ENCODE measurements around the gene TENT4A.

The TENT4A gene

GRCh38 chr5:6747103-6747502, 33.9 kb downstream of the TENT4A start:
- Histone ChIP-seq H3K4me3 (no peak overlapping the region), H3K4me1 (no peaks in the 10 kb centered on the region), H3K9me3 (no peaks in the 10 kb centered on the region), H3K27me3 (ENCODE audit: low read depth) (no peaks in the 10 kb centered on the region), H3K36me3 (replicated peaks) (peaks cover 80% of the 10 kb centered on the region)
- no peak for DNase-seq (ENCODE audit: low spot score in 2 of 2)
- in situ Hi-C loops (cut with MboI; ENCODE audit: low sequenced_read_pairs), result loop anchor here (10.0 to 25.0 kb wide), 2 partner anchors 372 to 1285 kb away; partner anchors contain the start of gene MED10

GRCh38 chr5:6748142-6748541, 34.9 kb downstream of the TENT4A start:
- DNase-seq (ENCODE audit: low spot score in 2 of 2), result no peak
- peaks cover 80% of the 10 kb centered on the region for H3K36me3 ChIP-seq (replicated peaks)
- in situ Hi-C loops (cut with MboI; ENCODE audit: low sequenced_read_pairs), result loop anchor here (10.0 to 25.0 kb wide), 2 partner anchors 373 to 1286 kb away; partner anchors contain the start of gene MED10
- H3K4me1 ChIP-seq, result no peaks in the 10 kb centered on the region
- H3K9me3 ChIP-seq, result no peaks in the 10 kb centered on the region
- no peak overlapping the region for H3K4me3 ChIP-seq
- no peaks in the 10 kb centered on the region for H3K27me3 ChIP-seq (ENCODE audit: low read depth)

GRCh38 chr5:6749026-6749716, 35.9 kb downstream of the TENT4A start:
- Histone ChIP-seq H3K4me3 (no peak overlapping the region), H3K36me3 (replicated peaks) (peaks cover 84% of the 10 kb centered on the region), H3K9me3 (no peaks in the 10 kb centered on the region), H3K27me3 (ENCODE audit: low read depth) (no peaks in the 10 kb centered on the region), H3K4me1 (no peaks in the 10 kb centered on the region)
- DNase-seq (ENCODE audit: low spot score in 2 of 2), result no peak
- in situ Hi-C loops (cut with MboI; ENCODE audit: low sequenced_read_pairs), result loop anchor here (10.0 to 25.0 kb wide), 2 partner anchors 374 to 1287 kb away; partner anchors contain the start of gene MED10

- Histone ChIP-seq H3K36me3 (replicated peaks) (peaks cover 86% of the 10 kb centered on the region), H3K4me1 (no peaks in the 10 kb centered on the region)
- in situ Hi-C loops (cut with MboI; ENCODE audit: low sequenced_read_pairs), result loop anchor here (10.0 to 25.0 kb wide), 2 partner anchors 125 to 1112 kb away; partner anchors contain the start of genes CFAP90, FASTKD3 and MTRR
Measured at GRCh38 chr5:6750142-6750840, 37.1 kb downstream of the TENT4A start.

GRCh38 chr5:6750951-6751685, 37.9 kb downstream of the TENT4A start:
- DNase-seq (ENCODE audit: low spot score in 2 of 2), result no peak
- no peaks in the 10 kb centered on the region for H3K9me3 ChIP-seq
- in situ Hi-C loops (cut with MboI; ENCODE audit: low sequenced_read_pairs), result loop anchor here (10.0 to 25.0 kb wide), 2 partner anchors 126 to 1111 kb away; partner anchors contain the start of genes CFAP90, FASTKD3 and MTRR
- H3K4me1 ChIP-seq, result no peaks in the 10 kb centered on the region
- H3K27me3 ChIP-seq (ENCODE audit: low read depth), result no peaks in the 10 kb centered on the region
- H3K4me3 ChIP-seq, result no peak overlapping the region
- peaks cover 87% of the 10 kb centered on the region for H3K36me3 ChIP-seq (replicated peaks)

More at GRCh38 chr5:6750142-6750840, 37.1 kb downstream of the TENT4A start:
- Histone ChIP-seq H3K9me3 (no peaks in the 10 kb centered on the region), H3K4me3 (no peak overlapping the region), H3K27me3 (ENCODE audit: low read depth) (no peaks in the 10 kb centered on the region)
- no peak for DNase-seq (ENCODE audit: low spot score in 2 of 2)

GRCh38 chr5:6752236-6752635, 39.0 kb downstream of the TENT4A start:
- in situ Hi-C loops (cut with MboI; ENCODE audit: low sequenced_read_pairs), result loop anchor here (10.0 to 25.0 kb wide), 2 partner anchors 127 to 1110 kb away; partner anchors contain the start of genes CFAP90, FASTKD3 and MTRR
- H3K4me1 ChIP-seq, result no peaks in the 10 kb centered on the region
- DNase-seq (ENCODE audit: low spot score in 2 of 2), result no peak
- H3K4me3 ChIP-seq, result no peak overlapping the region
- H3K36me3 ChIP-seq (replicated peaks), result peaks cover 87% of the 10 kb centered on the region
- no peaks in the 10 kb centered on the region for H3K27me3 ChIP-seq (ENCODE audit: low read depth)
- no peaks in the 10 kb centered on the region for H3K9me3 ChIP-seq

- H3K4me1 ChIP-seq, result no peaks in the 10 kb centered on the region
- no peaks in the 10 kb centered on the region for H3K27me3 ChIP-seq (ENCODE audit: low read depth)
- peaks cover 91% of the 10 kb centered on the region for H3K36me3 ChIP-seq (replicated peaks)
- no peaks in the 10 kb centered on the region for H3K9me3 ChIP-seq
- DNase-seq (ENCODE audit: low spot score in 2 of 2), result no peak
- in situ Hi-C loops (cut with MboI; ENCODE audit: low sequenced_read_pairs), result loop anchor here (10.0 to 25.0 kb wide), 2 partner anchors 128 to 1110 kb away; partner anchors contain the start of genes CFAP90, FASTKD3 and MTRR
- no peak overlapping the region for H3K4me3 ChIP-seq
Measured at GRCh38 chr5:6752782-6753181, 39.5 kb downstream of the TENT4A start.

- Histone ChIP-seq H3K36me3 (replicated peaks) (peaks cover 86% of the 10 kb centered on the region), H3K4me1 (no peaks in the 10 kb centered on the region), H3K9me3 (no peaks in the 10 kb centered on the region), H3K27me3 (ENCODE audit: low read depth) (no peaks in the 10 kb centered on the region), H3K4me3 (no peak overlapping the region)
- in situ Hi-C loops (cut with MboI; ENCODE audit: low sequenced_read_pairs), result loop anchor here (10.0 to 25.0 kb wide), 2 partner anchors 129 to 1108 kb away; partner anchors contain the start of genes CFAP90, FASTKD3 and MTRR
- DNase-seq (ENCODE audit: low spot score in 2 of 2), result no peak
Measured at GRCh38 chr5:6753851-6754250, 40.6 kb downstream of the TENT4A start.

- no peaks in the 10 kb centered on the region for H3K9me3 ChIP-seq
- DNase-seq (ENCODE audit: low spot score in 2 of 2), result no peak
- peaks cover 79% of the 10 kb centered on the region for H3K36me3 ChIP-seq (replicated peaks)
- H3K4me3 ChIP-seq, result no peak overlapping the region
- no peaks in the 10 kb centered on the region for H3K4me1 ChIP-seq
- in situ Hi-C loops (cut with MboI; ENCODE audit: low sequenced_read_pairs), result loop anchor here (10.0 to 25.0 kb wide), 2 partner anchors 130 to 1108 kb away; partner anchors contain the start of genes CFAP90, FASTKD3 and MTRR
- no peaks in the 10 kb centered on the region for H3K27me3 ChIP-seq (ENCODE audit: low read depth)
Measured at GRCh38 chr5:6754766-6755165, 41.5 kb downstream of the TENT4A start.

GRCh38 chr5:6755519-6755918, 42.3 kb downstream of the TENT4A start:
- H3K4me1 ChIP-seq, result no peaks in the 10 kb centered on the region
- no peak for DNase-seq (ENCODE audit: low spot score in 2 of 2)
- no peaks in the 10 kb centered on the region for H3K27me3 ChIP-seq (ENCODE audit: low read depth)
- H3K36me3 ChIP-seq (replicated peaks), result peaks cover 71% of the 10 kb centered on the region
- no peaks in the 10 kb centered on the region for H3K9me3 ChIP-seq
- in situ Hi-C loops (cut with MboI; ENCODE audit: low sequenced_read_pairs), result loop anchor here (10.0 to 25.0 kb wide), 2 partner anchors 131 to 1107 kb away; partner anchors contain the start of genes CFAP90, FASTKD3 and MTRR
- no peak overlapping the region for H3K4me3 ChIP-seq

GRCh38 chr5:6755941-6756340, 42.7 kb downstream of the TENT4A start:
- peaks cover 69% of the 10 kb centered on the region for H3K36me3 ChIP-seq (replicated peaks)
- in situ Hi-C loops (cut with MboI; ENCODE audit: low sequenced_read_pairs), result loop anchor here (10.0 to 25.0 kb wide), 2 partner anchors 131 to 1106 kb away; partner anchors contain the start of genes CFAP90, FASTKD3 and MTRR

GRCh38 chr5:6757414-6757969, 44.3 kb downstream of the TENT4A start:
- Histone ChIP-seq H3K36me3 (replicated peaks) (peaks cover 53% of the 10 kb centered on the region), H3K9me3 (no peaks in the 10 kb centered on the region), H3K4me1 (no peaks in the 10 kb centered on the region), H3K27me3 (ENCODE audit: low read depth) (no peaks in the 10 kb centered on the region), H3K4me3 (no peak overlapping the region)
- in situ Hi-C loops (cut with MboI; ENCODE audit: low sequenced_read_pairs), result loop anchor here (10.0 to 25.0 kb wide), 2 partner anchors 133 to 1105 kb away; partner anchors contain the start of genes CFAP90, FASTKD3 and MTRR
- DNase-seq (ENCODE audit: low spot score in 2 of 2), result no peak

More at GRCh38 chr5:6755941-6756340, 42.7 kb downstream of the TENT4A start:
- no peak for DNase-seq (ENCODE audit: low spot score in 2 of 2)
- no peak overlapping the region for H3K4me3 ChIP-seq
- no peaks in the 10 kb centered on the region for H3K27me3 ChIP-seq (ENCODE audit: low read depth)
- H3K4me1 ChIP-seq, result no peaks in the 10 kb centered on the region
- H3K9me3 ChIP-seq, result no peaks in the 10 kb centered on the region
